HEK293T (cell line): Measurements from ENCODE around the gene IRF2BPL.

Experiments used
- CTCF ChIA-PET: fragments of 350-600 bp; formaldehyde crosslinking; extraction: SDS; loops from one replicate; lab custom pipeline; 2021; ENCODE audit warnings: antibody characterized with exemption, inconsistent platforms; lab: Yijun Ruan, JAX
- POLR2A ChIA-PET: fragments of 350-600 bp; formaldehyde crosslinking; extraction: SDS; loops from one replicate; lab custom pipeline; 2020; ENCODE audit warnings: antibody characterized with exemption, inconsistent platforms; lab: Yijun Ruan, JAX
- DNase-seq: peaks from one replicate; pipeline ENCODE4 v3.0.0; 2012; ENCODE audit warnings: mixed read lengths; ENCODE audit errors: extremely low spot score
- ARNT ChIP-seq: fragments of 450-650 bp; IDR thresholded peaks from 2 replicates; pipeline ENCODE4 v1.6.1; 2017; ENCODE audit warnings: mild to moderate bottlenecking
- BHLHE40 ChIP-seq: fragments of 450-650 bp; IDR thresholded peaks from 2 replicates; pipeline ENCODE4 v1.6.1; 2016; ENCODE audit warnings: mild to moderate bottlenecking, moderate library complexity, borderline replicate concordance
- CTBP1 ChIP-seq: fragments of 450-650 bp; IDR thresholded peaks from 2 replicates; pipeline ENCODE4 v1.6.1; 2016; ENCODE audit warnings: borderline replicate concordance
- ELF4 ChIP-seq: fragments of 450-650 bp; IDR thresholded peaks from 2 replicates; pipeline ENCODE4 v1.6.1; 2017; ENCODE audit warnings: antibody characterized with exemption
- FOXA1 ChIP-seq: fragments of 450-650 bp; IDR thresholded peaks from 2 replicates; pipeline ENCODE4 v1.6.1; 2016; ENCODE audit warnings: mild to moderate bottlenecking
- FOXK2 ChIP-seq: fragments of 450-650 bp; IDR thresholded peaks from 2 replicates; pipeline ENCODE4 v1.6.1; 2016; ENCODE audit warnings: mild to moderate bottlenecking
- FOXM1 ChIP-seq: fragments of 450-650 bp; IDR thresholded peaks from 2 replicates; pipeline ENCODE4 v1.6.1; 2017; ENCODE audit warnings: mild to moderate bottlenecking, borderline replicate concordance
- HDGF ChIP-seq: fragments of 450-650 bp; IDR thresholded peaks from 2 replicates; pipeline ENCODE4 v1.6.1; 2017; ENCODE audit warnings: antibody characterized with exemption, borderline replicate concordance
- L3MBTL2 ChIP-seq: fragments of 450-650 bp; conservative IDR thresholded peaks from 2 replicates; pipeline ENCODE4 v1.6.1; 2016; ENCODE audit warnings: mild to moderate bottlenecking
- LEF1 ChIP-seq: fragments of 450-650 bp; IDR thresholded peaks from 2 replicates; pipeline ENCODE4 v1.6.1; 2017; ENCODE audit warnings: mild to moderate bottlenecking, borderline replicate concordance
- NFRKB ChIP-seq: fragments of 450-650 bp; IDR thresholded peaks from 2 replicates; pipeline ENCODE4 v1.6.1; 2016; ENCODE audit warnings: mild to moderate bottlenecking, moderate library complexity
- SP1 ChIP-seq: fragments of 450-650 bp; IDR thresholded peaks from 2 replicates; pipeline ENCODE4 v1.6.1; 2017
- SUZ12 ChIP-seq: fragments of 450-650 bp; IDR thresholded peaks from 2 replicates; pipeline ENCODE4 v1.6.1; 2016; ENCODE audit warnings: mild to moderate bottlenecking
- TARDBP ChIP-seq: fragments of 450-650 bp; IDR thresholded peaks from 2 replicates; pipeline ENCODE4 v1.6.1; 2016
- ZNF384 ChIP-seq: fragments of 450-650 bp; IDR thresholded peaks from 2 replicates; pipeline ENCODE4 v1.6.1; 2016
- TF ChIP-seq, protein P1 (sequence below): fragments of 450-650 bp; IDR thresholded peaks from 2 replicates; pipeline ENCODE4 v1.6.1; 2016

IRF2BPL gene

GRCh38 chr14:77046721-77047120 lies 18.2 kb upstream of the IRF2BPL start:
- no peak for DNase-seq
- ChIA-PET POLR2A (no interaction called here), CTCF (interaction anchor here (1.3 kb wide), 1 partner anchor 24 kb away, joined by 4 read pairs; no protein-coding TSS in a partner anchor)
- no peak for TF ChIP-seq HDGF
- TF ChIP-seq FOXK2 = no peak
- TF ChIP-seq SUZ12 = no peak
- TF ChIP-seq ELF4 = no peak
- TF ChIP-seq BHLHE40 = no peak
- no peak for TF ChIP-seq NFRKB
- TF ChIP-seq CTBP1 = no peak
- no peak for TF ChIP-seq FOXA1
- TF ChIP-seq L3MBTL2 = no peak

- ChIA-PET CTCF (interaction anchor here (0.8 to 1.7 kb wide), 5 partner anchors 8 to 25 kb away, joined by 3 to 6 read pairs (median 3); no protein-coding TSS in a partner anchor), POLR2A (interaction anchor here (1.2 to 2.0 kb wide), 3 partner anchors 8 to 21 kb away, joined by 3 to 11 read pairs (median 5); partner anchors contain the start of gene IRF2BPL)
- no peak for DNase-seq
- TF ChIP-seq ARNT (no peak), L3MBTL2 (no peak), ELF4 (no peak), LEF1 (no peak), FOXK2 (no peak), FOXM1 (no peak), HDGF (no peak), SUZ12 (no peak), SP1 (no peak), CTBP1 (no peak)
Observed at GRCh38 chr14:77045238-77046162, 17.0 kb upstream of the IRF2BPL start.

GRCh38 chr14:77044783-77045237 lies 16.3 kb upstream of the IRF2BPL start:
- no peak for TF ChIP-seq L3MBTL2
- no peak for TF ChIP-seq TARDBP
- TF ChIP-seq, protein P1, sequence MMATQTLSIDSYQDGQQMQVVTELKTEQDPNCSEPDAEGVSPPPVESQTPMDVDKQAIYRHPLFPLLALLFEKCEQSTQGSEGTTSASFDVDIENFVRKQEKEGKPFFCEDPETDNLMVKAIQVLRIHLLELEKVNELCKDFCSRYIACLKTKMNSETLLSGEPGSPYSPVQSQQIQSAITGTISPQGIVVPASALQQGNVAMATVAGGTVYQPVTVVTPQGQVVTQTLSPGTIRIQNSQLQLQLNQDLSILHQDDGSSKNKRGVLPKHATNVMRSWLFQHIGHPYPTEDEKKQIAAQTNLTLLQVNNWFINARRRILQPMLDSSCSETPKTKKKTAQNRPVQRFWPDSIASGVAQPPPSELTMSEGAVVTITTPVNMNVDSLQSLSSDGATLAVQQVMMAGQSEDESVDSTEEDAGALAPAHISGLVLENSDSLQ = no peak
- no peak for TF ChIP-seq FOXM1
- no peak for TF ChIP-seq ELF4
- TF ChIP-seq SP1 = no peak
- TF ChIP-seq NFRKB = no peak
- no peak for TF ChIP-seq SUZ12
- TF ChIP-seq FOXA1 = no peak
- TF ChIP-seq BHLHE40 = no peak
- no peak for TF ChIP-seq FOXK2
- TF ChIP-seq ARNT = no peak
- no peak for TF ChIP-seq LEF1
- TF ChIP-seq HDGF = no peak
- TF ChIP-seq CTBP1 = no peak
- no peak for TF ChIP-seq ZNF384
- ChIA-PET POLR2A (interaction anchor here (1.7 to 2.0 kb wide), 2 partner anchors 16 to 20 kb away, joined by 5 to 11 read pairs; partner anchors contain the start of gene IRF2BPL), CTCF (interaction anchor here (0.8 to 1.7 kb wide), 6 partner anchors 8 to 26 kb away, joined by 3 to 6 read pairs (median 3); no protein-coding TSS in a partner anchor)
- DNase-seq = no peak

DNA sequence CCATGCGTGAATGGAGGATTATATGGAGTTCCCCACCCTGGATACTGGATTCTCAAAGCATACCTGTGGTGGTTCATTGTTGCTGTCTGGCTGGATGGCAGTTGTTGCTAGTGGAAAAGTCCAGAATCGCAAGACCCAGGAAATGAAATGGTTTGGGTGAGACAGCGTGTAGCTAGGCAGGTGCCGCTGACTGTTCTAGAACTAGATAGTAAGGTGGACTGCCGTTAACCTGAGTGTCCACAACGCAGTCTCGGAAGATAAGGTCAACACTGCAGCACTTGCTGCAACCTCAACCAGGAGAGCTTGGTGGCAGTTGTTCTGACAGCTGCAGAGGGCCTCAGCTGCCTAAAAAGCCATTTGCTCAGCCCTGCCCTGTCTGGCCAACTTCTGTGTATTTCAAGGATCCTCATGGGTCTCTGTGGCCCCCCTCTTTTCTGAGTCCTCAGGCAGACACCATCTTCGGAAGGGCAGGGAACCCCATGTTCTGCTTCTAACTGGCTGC lies 15.5 kb upstream of the IRF2BPL start:
- no peak for DNase-seq
- CTCF ChIA-PET = interaction anchor here (0.8 to 1.7 kb wide), 2 partner anchors 9 to 16 kb away, joined by 3 to 6 read pairs; no protein-coding TSS in a partner anchor
- POLR2A ChIA-PET = interaction anchor here (1.7 to 2.0 kb wide), 2 partner anchors 15 to 19 kb away, joined by 5 to 11 read pairs; partner anchors contain the start of gene IRF2BPL

GRCh38 chr14:77043177-77043983 lies 14.9 kb upstream of the IRF2BPL start:
- ChIA-PET POLR2A (interaction anchor here (1.2 to 5.6 kb wide), 3 partner anchors 15 to 88 kb away, joined by 3 to 94 read pairs (median 5); partner anchors contain the start of gene IRF2BPL), CTCF (interaction anchor here (1.3 to 1.7 kb wide), 2 partner anchors 10 to 130 kb away, joined by 6 to 9 read pairs; no protein-coding TSS in a partner anchor)
- TF ChIP-seq NFRKB (no peak), FOXK2 (no peak), FOXA1 (no peak)
- DNase-seq = no peak

More for the DNA sequence above, 15.5 kb upstream of the IRF2BPL start:
- TF ChIP-seq HDGF = no peak

DNA sequence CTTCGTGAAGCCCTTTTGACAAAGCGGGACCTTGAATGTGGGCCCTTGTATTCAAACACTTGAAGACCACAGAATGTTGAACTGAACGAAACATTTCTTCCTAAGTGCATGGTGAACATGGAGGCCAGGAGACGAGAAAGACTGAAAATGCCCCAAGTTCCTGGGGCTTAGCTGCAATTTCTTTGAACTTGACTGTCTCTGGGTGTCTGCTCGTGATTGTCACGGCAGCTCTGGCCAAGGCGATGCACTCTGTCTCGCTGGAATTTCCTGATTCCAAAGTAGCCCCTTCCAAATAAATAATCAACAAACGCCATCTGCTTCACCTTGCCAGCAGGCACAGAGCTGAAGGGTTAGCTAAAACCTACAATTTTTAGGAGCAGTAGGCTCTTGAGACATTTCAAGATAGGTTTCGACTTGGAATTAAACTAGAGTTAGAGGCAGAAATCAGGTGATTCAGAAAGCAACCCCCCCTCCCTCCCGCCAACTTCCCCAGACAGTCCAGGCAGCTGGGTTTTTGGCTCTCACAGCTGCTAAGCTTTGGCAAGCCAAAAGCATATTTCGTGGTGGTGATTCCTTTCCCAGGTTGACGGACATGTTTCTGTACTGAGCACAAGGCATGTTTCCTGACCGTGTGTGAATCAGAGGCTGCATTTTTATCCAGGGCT lies 13.5 kb upstream of the IRF2BPL start:
- TF ChIP-seq ARNT (no peak), L3MBTL2 (0 out of 2 replicates have a peak, but pooled peaks have one; percentile 12), HDGF (no peak)
- TF ChIP-seq, protein P1 = no peak
- DNase-seq = no peak

More for the DNA sequence above, 13.5 kb upstream of the IRF2BPL start:
- POLR2A ChIA-PET = interaction anchor here (0.6 to 5.6 kb wide), 9 partner anchors 9 to 166 kb away, joined by 3 to 94 read pairs (median 4); partner anchors contain the start of gene IRF2BPL
- CTCF ChIA-PET = interaction anchor here (0.8 to 1.3 kb wide), 4 partner anchors 33 to 176 kb away, joined by 3 to 9 read pairs (median 4); no protein-coding TSS in a partner anchor
